HG02623 (cell line): ENCODE data around the gene KIF20B.

Experiments
- ATAC-seq: cut with Tn5 transposase; IDR thresholded peaks from one replicate; pipeline ENCODE4 v1.9.1; 2021; ENCODE audit warnings: moderate library complexity; ENCODE audit not compliant: unreplicated experiment

The KIF20B gene, protein sequence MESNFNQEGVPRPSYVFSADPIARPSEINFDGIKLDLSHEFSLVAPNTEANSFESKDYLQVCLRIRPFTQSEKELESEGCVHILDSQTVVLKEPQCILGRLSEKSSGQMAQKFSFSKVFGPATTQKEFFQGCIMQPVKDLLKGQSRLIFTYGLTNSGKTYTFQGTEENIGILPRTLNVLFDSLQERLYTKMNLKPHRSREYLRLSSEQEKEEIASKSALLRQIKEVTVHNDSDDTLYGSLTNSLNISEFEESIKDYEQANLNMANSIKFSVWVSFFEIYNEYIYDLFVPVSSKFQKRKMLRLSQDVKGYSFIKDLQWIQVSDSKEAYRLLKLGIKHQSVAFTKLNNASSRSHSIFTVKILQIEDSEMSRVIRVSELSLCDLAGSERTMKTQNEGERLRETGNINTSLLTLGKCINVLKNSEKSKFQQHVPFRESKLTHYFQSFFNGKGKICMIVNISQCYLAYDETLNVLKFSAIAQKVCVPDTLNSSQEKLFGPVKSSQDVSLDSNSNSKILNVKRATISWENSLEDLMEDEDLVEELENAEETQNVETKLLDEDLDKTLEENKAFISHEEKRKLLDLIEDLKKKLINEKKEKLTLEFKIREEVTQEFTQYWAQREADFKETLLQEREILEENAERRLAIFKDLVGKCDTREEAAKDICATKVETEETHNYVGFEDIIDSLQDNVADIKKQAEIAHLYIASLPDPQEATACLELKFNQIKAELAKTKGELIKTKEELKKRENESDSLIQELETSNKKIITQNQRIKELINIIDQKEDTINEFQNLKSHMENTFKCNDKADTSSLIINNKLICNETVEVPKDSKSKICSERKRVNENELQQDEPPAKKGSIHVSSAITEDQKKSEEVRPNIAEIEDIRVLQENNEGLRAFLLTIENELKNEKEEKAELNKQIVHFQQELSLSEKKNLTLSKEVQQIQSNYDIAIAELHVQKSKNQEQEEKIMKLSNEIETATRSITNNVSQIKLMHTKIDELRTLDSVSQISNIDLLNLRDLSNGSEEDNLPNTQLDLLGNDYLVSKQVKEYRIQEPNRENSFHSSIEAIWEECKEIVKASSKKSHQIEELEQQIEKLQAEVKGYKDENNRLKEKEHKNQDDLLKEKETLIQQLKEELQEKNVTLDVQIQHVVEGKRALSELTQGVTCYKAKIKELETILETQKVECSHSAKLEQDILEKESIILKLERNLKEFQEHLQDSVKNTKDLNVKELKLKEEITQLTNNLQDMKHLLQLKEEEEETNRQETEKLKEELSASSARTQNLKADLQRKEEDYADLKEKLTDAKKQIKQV (N-terminal part only)

DNA sequence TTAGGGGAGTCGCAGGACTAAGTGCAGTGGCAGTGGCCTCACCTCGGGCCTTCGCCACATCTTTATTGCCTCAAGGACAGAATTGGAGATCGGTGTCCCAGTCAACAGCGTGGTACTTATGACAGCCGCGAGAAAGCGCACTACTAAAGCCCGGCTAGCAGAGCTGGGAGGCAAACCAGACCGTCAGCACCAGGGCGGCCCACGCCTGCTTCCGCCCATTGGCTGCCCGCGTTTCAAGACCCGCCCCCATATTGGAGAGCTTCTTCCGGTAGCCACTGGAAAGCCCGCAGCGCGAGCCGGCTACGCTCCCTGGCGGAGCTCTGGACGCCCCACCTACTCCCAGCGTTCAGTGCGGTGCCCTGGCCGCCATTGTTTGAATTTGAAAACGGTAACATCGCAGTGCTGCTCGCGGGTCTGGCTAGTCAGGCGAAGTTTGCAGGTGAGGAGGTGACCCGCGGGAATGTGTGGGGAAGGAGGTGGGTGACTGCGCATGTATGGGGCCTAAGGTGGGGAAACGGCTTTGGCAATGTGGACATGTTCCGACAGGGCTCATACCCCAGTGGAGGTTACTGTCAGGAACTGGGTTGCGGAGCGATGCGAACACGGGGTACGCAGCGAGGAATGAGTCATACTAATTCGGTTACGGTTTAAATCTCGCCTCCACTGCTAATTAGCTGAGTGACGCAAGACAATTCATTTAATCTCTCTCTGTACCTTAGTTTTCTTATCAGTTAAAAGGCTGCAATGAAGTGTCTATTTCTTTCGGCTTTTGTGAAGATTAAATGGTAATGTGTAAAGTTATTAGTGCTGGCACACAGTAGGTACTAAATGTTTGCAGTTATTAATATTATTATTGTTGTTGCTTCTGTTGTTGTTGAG is at the start of gene KIF20B:
TSS of gene KIF20B (plus strand) at position 349 of the 879 bp plus-strand sequence. CDS start 3,705 bp downstream, outside the sequence.
- ATAC-seq, result peak; percentile 97

DNA sequence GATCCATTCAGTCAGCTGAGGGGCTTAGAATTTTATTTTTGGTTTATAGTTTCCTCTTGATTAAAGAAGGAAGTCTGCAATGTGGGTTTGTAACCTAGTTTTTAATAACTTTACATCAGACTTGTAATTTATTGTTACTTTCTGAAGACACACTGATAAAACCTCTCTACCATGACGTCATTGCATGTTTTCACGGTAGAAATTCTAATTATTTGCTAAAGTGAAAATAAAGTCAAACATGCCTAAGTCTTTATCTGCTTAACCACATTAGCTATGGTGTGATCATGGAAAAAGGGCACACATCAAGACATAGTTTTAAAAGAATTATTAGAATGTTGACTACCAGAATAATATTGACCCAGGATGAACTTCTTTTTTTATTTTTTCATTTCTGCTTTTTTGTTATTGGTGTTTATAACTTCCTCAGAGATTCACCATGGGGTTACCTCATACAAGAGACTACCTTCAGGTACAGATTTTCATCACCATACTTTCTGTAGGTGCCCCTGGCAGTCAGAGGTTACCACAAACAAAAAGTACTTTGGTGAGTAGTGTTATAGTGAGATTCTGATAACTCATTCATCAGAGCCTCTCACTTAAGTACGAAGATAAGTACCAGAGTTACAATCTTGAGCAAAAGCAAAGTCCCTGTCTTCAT is 49.3 kb upstream of the KIF20B start:
- ATAC-seq, result peak; percentile 44

DNA sequence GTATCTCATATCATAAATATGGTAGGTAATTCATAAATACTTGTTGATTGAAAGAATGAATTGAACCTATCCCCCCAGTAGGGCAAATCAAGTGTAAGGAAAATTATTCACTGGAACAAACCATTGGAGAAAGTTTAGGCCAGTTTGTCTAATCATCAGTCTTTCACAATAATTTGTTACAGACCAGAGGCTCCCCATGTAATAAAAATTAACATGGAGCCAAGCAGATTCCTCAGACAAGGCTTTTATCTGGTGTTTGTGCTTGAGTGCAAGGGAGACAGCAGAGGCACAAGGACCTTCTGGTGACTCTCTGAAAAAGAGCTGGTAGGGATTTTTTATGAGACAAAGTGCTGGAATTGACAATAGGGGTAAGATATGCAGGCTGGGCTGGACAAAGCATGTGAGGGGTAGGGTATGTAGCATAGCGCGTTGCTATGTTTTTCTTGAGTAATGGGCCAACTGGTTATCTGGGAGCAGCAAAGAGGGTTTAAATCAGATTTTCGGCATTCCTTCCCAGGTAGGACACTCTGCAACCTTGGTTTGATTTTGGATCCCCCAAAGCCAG is 48.5 kb upstream of the KIF20B start:
- ATAC-seq, result no peak

DNA sequence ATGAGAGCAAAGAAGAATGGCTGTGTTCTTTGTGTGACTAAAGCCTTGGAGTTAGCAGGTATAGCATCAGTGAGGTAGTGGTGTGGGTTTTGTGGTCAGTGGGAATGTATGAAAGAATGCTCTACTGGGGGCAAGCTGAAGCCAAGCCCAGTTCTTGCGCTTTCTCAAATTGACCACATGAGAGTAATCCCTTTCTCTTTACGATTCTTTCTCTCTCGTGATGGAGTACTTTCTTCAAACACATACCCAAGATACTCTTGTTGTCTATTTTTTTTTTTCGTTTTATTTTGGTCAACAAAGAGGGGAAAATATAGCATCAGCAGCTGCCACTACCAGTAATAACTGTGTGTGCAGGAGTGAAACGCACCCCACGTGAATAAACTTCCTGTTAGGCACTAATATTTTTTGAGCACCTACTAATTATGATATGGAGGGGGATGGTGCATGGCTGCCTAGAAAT is 48.0 kb upstream of the KIF20B start:
- peak; percentile 54 for ATAC-seq

DNA sequence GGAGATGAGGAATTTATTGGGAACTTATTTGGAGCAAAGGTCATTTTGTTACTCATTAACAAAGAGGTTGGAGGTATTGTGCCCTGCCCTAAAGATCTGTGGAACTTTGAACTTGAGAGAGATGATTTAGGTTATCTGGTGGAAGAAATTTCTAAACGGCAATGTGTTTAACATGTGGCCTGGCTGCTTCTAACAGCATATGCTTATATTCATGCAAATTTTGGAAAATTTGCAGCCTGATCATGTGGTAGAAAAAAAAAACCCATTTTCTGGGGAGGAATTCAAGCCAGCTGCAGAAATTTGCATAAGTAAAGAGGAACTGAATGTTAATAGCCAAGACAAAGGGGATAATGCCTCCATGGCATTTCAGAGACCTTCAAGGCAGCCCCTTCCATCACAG is 45.7 kb upstream of the KIF20B start:
- no peak for ATAC-seq

DNA sequence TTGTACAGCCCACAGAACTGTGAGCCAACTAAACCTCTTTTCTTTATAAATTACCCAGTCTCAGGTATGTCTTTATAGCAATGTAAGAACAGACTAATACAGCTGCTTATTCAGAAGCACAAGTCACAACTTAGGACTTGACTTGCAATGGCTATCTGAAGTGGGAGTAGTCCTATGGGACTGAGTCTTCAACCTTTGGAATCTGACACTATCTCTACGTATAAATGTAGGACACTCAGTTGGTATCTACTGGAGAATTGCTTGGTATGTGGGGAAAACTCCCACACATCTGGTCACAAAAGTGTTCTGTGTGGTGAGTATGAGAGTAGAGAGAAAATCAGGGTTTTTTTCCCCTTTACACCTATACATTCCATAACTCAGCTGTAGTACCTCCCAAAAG is 44.1 kb upstream of the KIF20B start:
- ATAC-seq, result no peak

DNA sequence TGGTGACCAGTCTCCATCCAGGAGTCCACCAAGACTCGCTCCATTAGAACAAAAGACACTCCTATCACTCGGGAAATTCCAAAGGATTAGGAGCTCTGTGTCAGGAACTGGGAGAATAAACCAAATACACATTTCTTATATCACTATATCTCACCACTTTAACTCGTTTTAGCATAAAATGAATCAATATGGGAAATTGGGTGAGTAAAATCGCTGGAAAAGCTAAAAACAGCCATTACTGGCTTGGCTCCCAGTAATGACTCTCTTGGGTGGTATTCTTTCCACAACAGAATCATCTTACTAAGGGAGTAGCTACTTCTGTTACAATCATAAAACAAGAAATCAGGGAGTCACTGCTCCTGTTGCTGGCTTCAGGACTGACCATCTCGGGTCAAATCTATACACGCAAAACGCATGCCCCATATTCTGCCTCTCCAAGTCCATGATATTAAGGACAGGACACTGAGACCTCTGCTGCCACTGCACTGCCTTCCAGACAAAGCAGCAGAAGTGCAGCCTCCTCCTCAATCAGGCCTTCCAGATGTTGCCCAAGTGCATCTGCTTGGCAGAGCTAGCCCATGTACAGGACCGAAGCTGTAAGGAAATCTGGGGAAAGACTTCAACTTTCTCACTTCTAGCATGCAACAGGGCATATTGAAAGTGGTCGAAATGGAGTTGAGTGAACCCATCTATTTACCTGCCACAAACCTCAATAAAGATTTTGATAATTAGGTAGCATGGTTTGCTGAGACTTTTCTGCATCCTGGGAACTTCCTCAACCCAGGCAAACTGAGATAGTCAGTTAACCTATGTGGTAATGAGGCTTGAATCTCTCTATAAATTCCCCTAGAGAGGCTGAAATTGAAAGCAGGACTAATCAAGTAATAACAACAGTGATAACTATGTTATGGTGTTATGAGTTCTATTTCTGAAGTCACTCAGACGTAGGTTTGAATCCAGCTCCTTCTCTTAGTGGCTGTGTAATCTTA is 42.0 kb upstream of the KIF20B start:
- no peak for ATAC-seq

DNA sequence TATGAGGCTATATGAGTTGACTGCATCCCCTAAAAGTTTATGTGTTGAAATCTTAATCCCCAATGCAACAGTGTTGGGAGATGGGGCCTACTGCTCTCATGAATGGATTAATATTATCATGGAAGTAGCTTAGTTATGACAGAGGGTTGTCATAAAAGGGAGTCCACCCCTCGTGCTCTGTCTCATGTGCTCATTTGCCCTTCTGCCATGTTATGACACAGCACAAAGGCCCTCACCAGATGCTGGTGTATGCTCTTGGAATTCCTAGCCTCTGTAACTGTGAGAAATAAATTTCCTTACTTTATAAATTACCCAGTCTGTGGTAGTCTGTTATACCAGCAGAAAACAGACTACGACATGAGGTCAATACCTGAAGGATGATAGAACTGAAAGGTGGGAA is 38.8 kb upstream of the KIF20B start:
- ATAC-seq, result no peak

DNA sequence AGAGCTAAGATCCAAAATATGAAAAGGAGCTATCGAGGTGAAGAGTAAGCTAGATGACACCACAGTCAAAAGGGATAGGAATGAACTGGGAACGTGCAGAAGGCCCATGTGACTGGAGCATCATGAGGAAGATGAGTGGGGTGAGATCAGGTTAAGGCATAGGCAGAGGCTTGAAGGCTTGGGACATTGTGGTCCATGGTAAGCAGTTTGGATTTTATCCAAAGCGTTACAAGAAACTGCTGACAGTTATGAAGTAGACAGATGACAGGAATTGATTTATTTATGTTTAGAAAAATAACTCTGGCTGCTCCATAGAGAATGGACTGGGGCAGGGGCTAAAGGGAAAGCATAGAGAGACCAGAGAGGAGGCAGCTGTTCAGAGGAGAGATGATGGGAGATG is 38.2 kb upstream of the KIF20B start:
- no peak for ATAC-seq

DNA sequence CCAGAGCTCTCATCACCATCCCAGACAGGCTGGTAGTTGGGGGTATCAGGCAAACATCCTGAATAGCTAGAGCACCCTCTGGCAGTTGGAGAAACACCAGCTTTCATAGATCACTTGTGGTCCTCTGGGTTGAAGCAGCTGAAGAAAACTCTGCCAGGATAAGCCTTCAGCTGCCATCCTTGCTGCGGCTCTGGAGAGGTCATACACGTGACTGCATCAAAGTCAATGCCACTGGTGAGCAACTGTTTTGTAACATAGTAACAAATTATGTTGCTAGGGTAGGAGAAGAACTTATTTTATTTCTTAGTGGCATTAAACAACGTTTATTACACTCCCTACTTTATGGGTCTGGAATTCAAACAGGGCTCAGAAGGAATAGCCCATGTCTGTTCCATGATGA is 37.2 kb upstream of the KIF20B start:
- no peak for ATAC-seq

DNA sequence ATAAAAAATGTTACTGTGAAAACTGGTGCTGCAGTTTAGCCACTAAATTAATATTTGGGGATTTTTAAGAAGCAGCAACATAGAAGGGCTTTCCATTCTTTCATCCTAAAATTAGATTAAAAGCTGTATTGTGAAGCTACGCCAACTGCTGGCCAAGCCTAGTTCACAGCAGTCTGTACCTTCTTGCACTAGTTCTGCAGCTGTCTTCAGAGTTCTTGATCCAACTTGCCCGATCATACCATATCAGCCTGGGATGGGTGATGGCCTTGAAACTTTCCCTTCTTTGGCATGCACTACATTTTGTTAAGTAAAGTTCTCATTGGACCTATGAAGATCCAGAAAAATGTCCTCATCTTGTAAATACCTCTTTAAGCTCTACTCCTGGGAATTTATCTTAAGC is 36.1 kb upstream of the KIF20B start:
- ATAC-seq, result no peak

DNA sequence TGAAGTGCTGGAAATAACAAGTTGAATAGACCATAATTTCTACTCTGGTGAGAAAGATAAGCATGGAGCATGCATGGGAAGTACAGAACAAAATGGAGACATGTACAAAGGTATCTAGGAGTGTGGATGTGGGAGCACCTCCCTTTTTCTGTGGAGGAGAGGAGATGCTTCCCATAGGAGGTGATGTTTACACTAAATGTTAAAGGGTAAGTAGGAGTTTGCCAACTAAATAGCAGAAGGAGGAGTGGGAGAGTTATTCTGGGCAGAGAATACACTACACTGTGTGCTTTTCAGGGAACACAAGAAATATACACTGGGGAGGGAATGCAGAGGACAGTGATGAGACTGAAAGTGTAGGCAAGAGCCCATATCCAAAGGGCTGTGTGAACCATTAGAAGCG is 35.3 kb upstream of the KIF20B start:
- ATAC-seq, result no peak

DNA sequence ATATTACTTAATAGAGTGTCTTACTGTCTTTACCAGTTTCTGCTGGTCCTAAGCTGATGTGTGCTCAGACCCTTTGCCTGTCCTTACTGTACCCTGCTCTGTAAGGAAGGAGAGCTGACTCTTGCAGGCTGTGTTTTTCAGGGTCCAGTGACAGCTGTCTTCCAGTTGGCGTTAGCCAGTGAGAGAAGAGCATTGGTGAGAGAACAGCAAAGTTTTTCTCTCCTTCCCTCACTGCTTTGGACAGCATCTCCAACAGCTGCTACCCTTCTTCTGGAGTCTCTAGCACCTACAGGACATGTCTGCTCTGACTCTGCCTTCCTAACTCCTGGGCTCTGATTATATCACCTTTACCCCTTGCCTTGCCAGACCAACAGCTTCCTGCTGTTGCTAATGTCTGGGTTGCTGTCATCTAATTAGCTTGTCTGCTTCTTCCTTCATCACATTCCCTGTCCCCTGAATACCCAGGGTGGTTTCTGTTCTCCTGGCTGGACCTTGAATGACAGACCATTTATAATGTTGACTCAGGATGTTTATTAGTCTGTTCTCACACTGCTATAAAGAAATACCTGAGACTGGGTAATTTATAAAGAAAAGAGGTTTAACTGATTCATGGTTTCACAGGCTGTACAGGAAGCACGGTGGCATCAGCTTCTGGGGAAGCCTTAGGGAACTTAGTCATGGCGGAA is 32.9 kb upstream of the KIF20B start:
- no peak for ATAC-seq

DNA sequence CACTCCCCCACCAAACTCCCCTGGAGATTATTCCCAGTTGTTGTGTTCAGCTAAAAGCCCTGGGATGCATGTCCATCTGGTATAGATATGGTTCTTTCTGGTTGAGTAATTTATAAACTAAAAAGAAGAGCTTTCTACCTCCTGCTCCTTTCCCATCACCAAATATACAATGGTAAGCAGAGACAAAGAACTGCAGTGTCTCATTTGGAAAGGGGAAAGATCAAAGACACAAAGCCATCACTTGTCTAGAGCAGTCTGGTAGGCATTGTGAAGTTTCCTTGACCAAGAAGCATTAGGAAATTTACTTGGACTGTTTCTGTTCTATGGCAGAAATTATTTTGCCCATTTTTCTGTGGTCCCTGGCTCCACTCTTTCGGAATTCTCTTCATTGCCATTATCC is 31.4 kb upstream of the KIF20B start:
- no peak for ATAC-seq

DNA sequence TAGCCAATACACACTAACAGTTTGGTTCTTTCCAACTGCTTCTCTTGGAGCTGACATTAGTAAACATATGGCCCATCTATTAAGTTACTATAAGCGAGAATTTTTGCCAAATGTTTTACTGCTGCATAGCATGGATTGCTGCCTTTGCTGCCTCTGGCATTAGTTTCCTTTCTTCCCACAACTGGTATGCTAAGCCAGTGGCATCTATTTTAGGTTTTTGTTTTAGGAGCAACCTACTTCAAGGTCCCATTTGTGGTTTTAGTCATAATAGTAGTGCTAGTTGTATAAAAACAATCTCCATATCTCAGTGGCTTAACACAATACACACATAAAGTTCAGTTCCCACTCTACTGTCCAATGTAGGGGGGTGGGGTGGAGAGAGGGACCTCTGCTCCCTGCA is 30.5 kb upstream of the KIF20B start:
- no peak for ATAC-seq

DNA sequence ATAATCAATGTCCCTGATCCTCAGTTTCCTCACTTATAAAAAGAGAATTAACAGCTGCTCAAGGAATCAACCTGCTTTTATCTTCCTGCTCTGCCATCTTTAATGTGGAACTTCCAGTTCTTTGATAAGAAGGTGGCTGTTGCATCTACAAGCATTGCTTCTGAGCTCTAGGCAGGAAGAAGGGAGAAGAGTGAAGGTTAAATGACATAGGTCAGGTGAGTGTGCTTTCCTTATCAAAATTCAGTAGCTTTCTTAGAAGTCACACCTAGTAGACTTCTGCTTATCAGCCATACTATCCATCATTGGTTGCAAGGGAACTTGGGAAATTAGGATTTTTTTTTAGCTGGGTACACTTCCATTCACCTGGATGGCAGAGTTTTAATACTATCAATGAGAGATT is 24.0 kb upstream of the KIF20B start:
- no peak for ATAC-seq

DNA sequence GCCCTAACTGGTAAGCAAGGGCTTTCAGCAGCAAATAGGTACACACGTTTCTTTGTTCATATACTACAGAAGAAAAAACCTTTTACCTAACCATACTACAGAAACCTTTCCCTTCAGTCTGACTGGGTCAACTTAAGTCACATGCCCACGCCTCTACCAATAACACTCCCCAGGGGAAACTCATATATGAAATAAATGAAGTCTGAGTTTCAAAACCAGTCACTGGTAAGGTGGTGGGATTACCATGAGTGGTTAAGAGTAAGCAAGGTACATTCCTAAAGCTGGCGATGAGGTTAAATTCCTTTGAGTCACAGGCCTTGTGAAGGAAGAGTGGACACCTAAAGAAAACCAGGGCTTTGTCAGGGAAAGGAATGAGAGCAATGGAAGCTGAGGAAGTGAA is 21.4 kb upstream of the KIF20B start:
- ATAC-seq, result peak; percentile 63

DNA sequence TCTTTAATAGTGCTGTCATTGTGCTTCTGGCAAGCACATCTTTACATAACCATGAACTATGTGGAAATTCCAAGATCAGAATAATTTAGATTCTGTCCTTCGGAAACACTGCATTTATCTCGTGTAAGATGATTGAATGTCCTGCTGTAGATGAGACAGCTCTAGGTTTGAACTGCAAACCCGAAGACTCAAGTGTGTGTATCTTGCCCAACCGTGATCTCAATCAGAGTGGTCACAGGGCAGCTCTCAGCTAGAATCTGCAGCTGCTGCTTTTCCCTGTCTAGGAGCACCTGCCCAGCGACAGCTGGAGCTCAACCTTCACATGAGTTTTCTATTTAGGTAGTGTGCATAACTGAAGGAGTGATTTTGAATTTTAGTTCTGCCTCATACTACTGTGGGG is 17.5 kb upstream of the KIF20B start:
- no peak for ATAC-seq
